Fibroblast of lung (primary cell): ENCODE measurements around the gene RRAD. TPM values are rescaled to one million over a fixed set of nuclear protein-coding genes. Genes with fewer than 3 reads are reported as not detected.

ENCODE experiments used
- DNase-seq, 2 donors: peaks; one replicate each; pipeline versions ENCODE4 v3.0.0 to v3.0.0-alpha.2; 2010; ENCODE audit warnings: low read depth in 2 of 2
- H2AFZ ChIP-seq: 2 replicates; pipeline ENCODE4 v1.5.1; 2012; ENCODE audit warnings: low read length, control low read depth, inconsistent platforms
- H3K27ac ChIP-seq: 2 replicates; pipeline ENCODE4 v1.5.1; 2011; ENCODE audit warnings: low read length, control low read depth; ENCODE audit not compliant: insufficient read depth
- H3K27me3 ChIP-seq: 2 replicates; pipeline ENCODE4 v1.5.1; 2011; ENCODE audit warnings: mild to moderate bottlenecking, low read length; ENCODE audit not compliant: control insufficient read depth, insufficient read depth
- H3K36me3 ChIP-seq: 2 replicates; pipeline ENCODE4 v1.5.1; 2011; ENCODE audit warnings: low read length; ENCODE audit not compliant: control insufficient read depth, insufficient read depth
- H3K4me1 ChIP-seq: 2 replicates; pipeline ENCODE4 v1.5.1; 2011; ENCODE audit warnings: low read length; ENCODE audit not compliant: control insufficient read depth, insufficient read depth; ENCODE audit errors: extremely low read depth
- H3K4me2 ChIP-seq: 2 replicates; pipeline ENCODE4 v1.5.1; 2011; ENCODE audit warnings: low read length, control low read depth; ENCODE audit not compliant: insufficient read depth; ENCODE audit errors: extremely low read depth
- H3K4me3 ChIP-seq, 4 experiments: fragments of 200-600 bp in 1 of 4; sonication (generic) in 1 of 4; replicated peaks in 1 of 4; 2 replicates each; pipeline ENCODE4 v1.5.1; 2011 to 2016; ENCODE audit warnings: low read length in 4 of 4, low read depth in 3 of 4, mild to moderate bottlenecking in 3 of 4, control low read depth in 2 of 4, inconsistent platforms in 1 of 4, mixed read lengths in 1 of 4; ENCODE audit not compliant: insufficient read depth in 1 of 4; ENCODE audit errors: control extremely low read depth in 1 of 4
- H3K79me2 ChIP-seq: 2 replicates; pipeline ENCODE4 v1.5.1; 2012; ENCODE audit warnings: mild to moderate bottlenecking, low read length, inconsistent platforms; ENCODE audit not compliant: control insufficient read depth, insufficient read depth
- H3K9ac ChIP-seq: 2 replicates; pipeline ENCODE4 v1.5.1; 2011; ENCODE audit warnings: mild to moderate bottlenecking, low read length, control low read depth; ENCODE audit not compliant: insufficient read depth
- H3K9me3 ChIP-seq: 2 replicates; pipeline ENCODE4 v1.5.1; 2012; ENCODE audit warnings: low read depth, low read length; ENCODE audit not compliant: control insufficient read depth, insufficient read depth
- H4K20me1 ChIP-seq: 2 replicates; pipeline ENCODE4 v1.5.1; 2011; ENCODE audit warnings: low read length; ENCODE audit not compliant: control insufficient read depth, insufficient read depth; ENCODE audit errors: extremely low read depth
- EZH2 ChIP-seq: IDR thresholded peaks from 2 replicates; pipeline ENCODE4 v1.5.1; 2012; ENCODE audit warnings: low read length, control low read depth, mild to moderate bottlenecking; ENCODE audit errors: missing control alignments
- polyA plus RNA-seq, 2 donors: library from polyadenylated mRNA; depleted of rRNA in 1 of 2; stranded (reverse) in 1 of 2; unstranded in 1 of 2; fragments of >200 nt; gene quantifications; 2 replicates each; pipeline ENCODE4 v1.2.1, GENCODE V29; 2011 to 2012; ENCODE audit warnings: missing spikeins in 1 of 2
- total RNA-seq: library from RNA; depleted of rRNA; stranded (reverse); fragments of >200 nt; gene quantifications from 2 replicates; pipeline ENCODE4 v1.2.1, GENCODE V29; 2014
- TF ChIP-seq, protein P1 (sequence below), 2 donors: IDR thresholded peaks in 1 of 2; conservative IDR thresholded peaks in 1 of 2; 1 replicate in 1 of 2; 2 replicates in 1 of 2; pipeline ENCODE4 v1.5.1; 2011 to 2012; ENCODE audit warnings: low read length in 2 of 2, control low read depth in 1 of 2, inconsistent platforms in 1 of 2, low read depth in 1 of 2, mild to moderate bottlenecking in 1 of 2

The RRAD gene
- total and polyA plus RNA-seq, 2 donors (not counting 1 experiment from before 2014, with no cell fraction given): 11.6 to 83.7 TPM

DNA sequence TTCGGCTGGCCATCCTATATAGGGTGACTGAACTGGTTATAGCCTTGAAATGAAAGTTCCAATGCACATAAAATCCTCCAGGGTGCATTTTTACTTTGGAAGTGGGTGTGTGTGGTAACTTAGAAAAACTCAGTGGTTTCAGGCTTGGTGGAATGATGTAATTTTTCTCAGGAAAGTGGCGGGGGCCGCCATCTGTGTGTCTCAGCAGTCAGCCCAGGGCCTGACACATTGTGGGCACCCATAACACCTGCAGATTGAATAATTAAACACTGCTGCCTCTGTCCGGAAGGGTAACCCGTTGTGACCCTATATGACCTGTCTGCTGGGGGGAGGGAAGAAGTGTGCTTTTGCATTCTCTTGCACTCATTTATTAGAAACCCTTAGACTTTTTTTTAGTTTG, 47.3 kb downstream of the RRAD start:
- Histone ChIP-seq H2AFZ (no peak overlapping the region), H3K79me2 (peaks cover 6% of the 10 kb centered on the region), H3K9me3 (no peaks in the 10 kb centered on the region), H3K27ac (no peak overlapping the region), H3K4me2 (no peak overlapping the region), H4K20me1 (no peaks in the 10 kb centered on the region), H3K36me3 (no peaks in the 10 kb centered on the region), H3K27me3 (no peaks in the 10 kb centered on the region), H3K4me1 (peaks cover 9% of the 10 kb centered on the region), H3K4me3 (no peak overlapping the region), H3K9ac (no peak overlapping the region)
- DNase-seq: peak in 1 of 2 donors; percentile 65
- TF ChIP-seq, protein P1, sequence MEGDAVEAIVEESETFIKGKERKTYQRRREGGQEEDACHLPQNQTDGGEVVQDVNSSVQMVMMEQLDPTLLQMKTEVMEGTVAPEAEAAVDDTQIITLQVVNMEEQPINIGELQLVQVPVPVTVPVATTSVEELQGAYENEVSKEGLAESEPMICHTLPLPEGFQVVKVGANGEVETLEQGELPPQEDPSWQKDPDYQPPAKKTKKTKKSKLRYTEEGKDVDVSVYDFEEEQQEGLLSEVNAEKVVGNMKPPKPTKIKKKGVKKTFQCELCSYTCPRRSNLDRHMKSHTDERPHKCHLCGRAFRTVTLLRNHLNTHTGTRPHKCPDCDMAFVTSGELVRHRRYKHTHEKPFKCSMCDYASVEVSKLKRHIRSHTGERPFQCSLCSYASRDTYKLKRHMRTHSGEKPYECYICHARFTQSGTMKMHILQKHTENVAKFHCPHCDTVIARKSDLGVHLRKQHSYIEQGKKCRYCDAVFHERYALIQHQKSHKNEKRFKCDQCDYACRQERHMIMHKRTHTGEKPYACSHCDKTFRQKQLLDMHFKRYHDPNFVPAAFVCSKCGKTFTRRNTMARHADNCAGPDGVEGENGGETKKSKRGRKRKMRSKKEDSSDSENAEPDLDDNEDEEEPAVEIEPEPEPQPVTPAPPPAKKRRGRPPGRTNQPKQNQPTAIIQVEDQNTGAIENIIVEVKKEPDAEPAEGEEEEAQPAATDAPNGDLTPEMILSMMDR (conservative IDR thresholded peaks at IDR 0.05 in 1 of 2, IDR thresholded peaks at IDR 0.05 in 1 of 2; ENCODE audit: low read depth in 1 of 2, low read length in 2 of 2): no peak
- TF ChIP-seq EZH2: no peak

- H3K4me1 ChIP-seq: peaks cover 16% of the 10 kb centered on the region
- DNase-seq: peak; percentile 64 to 68
- no peaks in the 10 kb centered on the region for H3K9me3 ChIP-seq
- H3K79me2 ChIP-seq: no peaks in the 10 kb centered on the region
- no peak overlapping the region for H3K4me2 ChIP-seq
- peak overlapping the region; percentile 31 for H3K27ac ChIP-seq
- no peak overlapping the region for H3K9ac ChIP-seq
- no peak for TF ChIP-seq EZH2
- TF ChIP-seq, protein P1 (conservative IDR thresholded peaks at IDR 0.05 in 1 of 2, IDR thresholded peaks at IDR 0.05 in 1 of 2; ENCODE audit: low read depth in 1 of 2, low read length in 2 of 2): no peak
- H3K4me3 ChIP-seq: no peak overlapping the region
- H2AFZ ChIP-seq: no peak overlapping the region
- no peaks in the 10 kb centered on the region for H3K36me3 ChIP-seq
- H3K27me3 ChIP-seq: no peaks in the 10 kb centered on the region
- H4K20me1 ChIP-seq: no peaks in the 10 kb centered on the region
Observed at GRCh38 chr16:66874079-66874775, 51.1 kb downstream of the RRAD start.

DNA sequence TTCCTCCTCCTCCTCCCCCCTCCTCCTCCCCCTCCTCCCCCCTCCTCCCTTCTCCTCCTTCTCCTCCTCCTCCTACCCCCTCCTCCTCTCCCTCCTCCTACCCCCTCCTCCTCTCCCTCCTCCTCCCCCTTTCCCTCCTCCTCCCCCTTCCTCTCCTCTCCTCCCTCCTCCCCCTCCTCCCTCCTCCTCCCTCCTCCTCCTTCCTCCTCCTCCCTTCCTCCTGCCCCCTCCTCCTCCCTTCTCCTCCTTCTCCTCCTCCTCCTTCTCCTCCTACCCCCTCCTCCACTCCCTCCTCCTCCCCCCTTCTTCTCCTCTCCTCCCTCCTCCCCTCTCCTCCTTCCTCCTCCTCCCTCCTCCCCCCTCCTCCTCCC, 51.7 kb downstream of the RRAD start:
- TF ChIP-seq, protein P1 (conservative IDR thresholded peaks at IDR 0.05 in 1 of 2, IDR thresholded peaks at IDR 0.05 in 1 of 2; ENCODE audit: low read depth in 1 of 2, low read length in 2 of 2): no peak
- no peak for TF ChIP-seq EZH2

More for the DNA sequence above, 51.7 kb downstream of the RRAD start:
- Histone ChIP-seq H3K27ac (no peak overlapping the region), H3K4me2 (no peak overlapping the region), H3K27me3 (no peaks in the 10 kb centered on the region), H4K20me1 (no peaks in the 10 kb centered on the region), H3K36me3 (no peaks in the 10 kb centered on the region), H3K9me3 (no peaks in the 10 kb centered on the region), H2AFZ (no peak overlapping the region), H3K4me3 (no peak overlapping the region), H3K9ac (no peak overlapping the region), H3K79me2 (no peaks in the 10 kb centered on the region), H3K4me1 (peaks cover 16% of the 10 kb centered on the region)
- no peak for DNase-seq
